ENCODE data around the gene UQCC3. TPM values are rescaled to one million over a fixed set of nuclear protein-coding genes. Genes with fewer than 3 reads are reported as not detected.

The UQCC3 gene
- total and polyA plus RNA-seq, 2 of the 13 experiments (the other 11 are each of a cell fraction or from before 2014, with no cell fraction given) = 7.7 to 16.0 TPM

DNA sequence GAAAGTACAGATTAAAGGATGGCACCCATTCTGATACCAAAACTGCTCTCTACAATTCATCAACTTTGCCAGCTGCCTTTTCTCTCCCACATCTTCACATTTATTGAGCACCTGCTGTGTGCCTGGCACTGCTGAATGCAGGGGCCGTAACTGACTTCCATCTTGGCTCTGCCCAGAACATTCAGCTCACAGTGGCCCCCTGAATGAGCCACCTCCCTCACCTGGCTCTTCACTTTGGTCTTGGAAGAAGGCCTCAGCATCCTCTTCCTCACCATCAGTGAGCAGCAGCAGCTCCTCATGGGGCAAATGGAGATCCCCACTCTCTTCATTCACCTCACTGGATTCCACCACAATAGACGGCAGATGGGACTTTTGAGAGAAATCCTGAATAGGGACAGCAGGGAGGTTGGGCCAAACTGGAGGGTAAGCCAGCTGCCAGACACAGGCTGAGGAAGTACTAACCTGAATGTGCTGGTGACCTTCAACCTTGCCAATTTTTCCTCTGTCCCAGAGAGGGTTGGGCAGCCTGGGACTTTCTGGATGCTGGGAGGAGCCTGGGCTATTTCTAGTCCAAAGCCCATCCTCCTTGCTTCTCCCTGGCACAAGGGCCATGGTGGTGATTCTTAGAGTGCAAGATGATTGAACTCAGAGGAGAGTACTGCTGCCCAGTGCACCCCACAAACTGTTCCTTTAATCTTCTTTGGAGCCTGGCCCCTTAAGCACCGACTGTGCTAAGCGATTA, 1.9 kb upstream of the UQCC3 start (continued):
- no peak for TF ChIP-seq RNF219 (CRISPR knock-in tag; IDR thresholded peaks at IDR 0.05)
- no peak for TF ChIP-seq ZNF274 (CRISPR knock-in tag; IDR thresholded peaks at IDR 0.05)
- TF ChIP-seq ZKSCAN1 (IDR thresholded peaks at IDR 0.05; ENCODE audit: low read length) = no peak
- TF ChIP-seq CENPBD1 (CRISPR knock-in tag; IDR thresholded peaks at IDR 0.05; ENCODE audit: borderline replicate concordance, low read depth) = no peak
- TF ChIP-seq FOXO1 (CRISPR knock-in tag; IDR thresholded peaks at IDR 0.05) = no peak
- no peak; the same call in 1 of the 2 replicates for TF ChIP-seq ZFP90 (CRISPR knock-in tag; IDR thresholded peaks at IDR 0.05; ENCODE audit: borderline replicate concordance)
- no peak for TF ChIP-seq ZNF383 (CRISPR knock-in tag; IDR thresholded peaks at IDR 0.05; ENCODE audit: borderline replicate concordance)
- TF ChIP-seq PHF20 (CRISPR knock-in tag; IDR thresholded peaks at IDR 0.05) = no peak
- TF ChIP-seq NR2F6 (IDR thresholded peaks at IDR 0.05) = peak; percentile 36; the same call in 1 of the 2 replicates
- peak; percentile 46; the same call in 1 of the 2 replicates for TF ChIP-seq NR2F6 (CRISPR knock-in tag; IDR thresholded peaks at IDR 0.05)
- TF ChIP-seq, protein P1, sequence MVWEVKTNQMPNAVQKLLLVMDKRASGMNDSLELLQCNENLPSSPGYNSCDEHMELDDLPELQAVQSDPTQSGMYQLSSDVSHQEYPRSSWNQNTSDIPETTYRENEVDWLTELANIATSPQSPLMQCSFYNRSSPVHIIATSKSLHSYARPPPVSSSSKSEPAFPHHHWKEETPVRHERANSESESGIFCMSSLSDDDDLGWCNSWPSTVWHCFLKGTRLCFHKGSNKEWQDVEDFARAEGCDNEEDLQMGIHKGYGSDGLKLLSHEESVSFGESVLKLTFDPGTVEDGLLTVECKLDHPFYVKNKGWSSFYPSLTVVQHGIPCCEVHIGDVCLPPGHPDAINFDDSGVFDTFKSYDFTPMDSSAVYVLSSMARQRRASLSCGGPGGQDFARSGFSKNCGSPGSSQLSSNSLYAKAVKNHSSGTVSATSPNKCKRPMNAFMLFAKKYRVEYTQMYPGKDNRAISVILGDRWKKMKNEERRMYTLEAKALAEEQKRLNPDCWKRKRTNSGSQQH (CRISPR knock-in tag; IDR thresholded peaks at IDR 0.05; ENCODE audit: low read depth) = no peak
- TF ChIP-seq ZKSCAN8 (CRISPR knock-in tag; IDR thresholded peaks at IDR 0.05; ENCODE audit: borderline replicate concordance) = peak; percentile 32; the same call in 1 of the 2 replicates
- TF ChIP-seq SNRNP70 (IDR thresholded peaks at IDR 0.05; ENCODE audit: low read depth, low read length) = no peak
- no peak for TF ChIP-seq ZFYVE20 (CRISPR knock-in tag; IDR thresholded peaks at IDR 0.05; ENCODE audit: borderline replicate concordance, low read depth)
- no peak for TF ChIP-seq ZSCAN9 (CRISPR knock-in tag; IDR thresholded peaks at IDR 0.05; ENCODE audit: borderline replicate concordance)
- TF ChIP-seq YY1 (IDR thresholded peaks at IDR 0.05; ENCODE audit: insufficient read depth, insufficient replicate concordance, low read depth, low read length) = no peak
- no peak for TF ChIP-seq ZNF34 (CRISPR knock-in tag; IDR thresholded peaks at IDR 0.05; ENCODE audit: borderline replicate concordance)
- TF ChIP-seq SAP130 (CRISPR knock-in tag; IDR thresholded peaks at IDR 0.05; ENCODE audit: low read depth) = 0 out of 2 replicates have a peak, but pooled peaks have one; percentile 11
- TF ChIP-seq ZNF142 (CRISPR knock-in tag; IDR thresholded peaks at IDR 0.05) = no peak
